HL-60/S4 treated with phorbol 12-myristate 13-acetate at 8.2 ng/mL for 4 days and 3 days (cell line): ENCODE results near the gene RGS6.

Experiments used
- in situ Hi-C: fragments of 300-500 bp; cut with MboI; formaldehyde crosslinking; loops from 2 replicates; pipeline ENCODE4 v1.15.0; 2022; ENCODE audit warnings: low sequenced_read_pairs

RGS6 gene

GRCh38 chr14:72389200-72389599 lies 457.0 kb downstream of the RGS6 start:
- in situ Hi-C loops = no loop called here

GRCh38 chr14:72401101-72401625 lies 468.9 kb downstream of the RGS6 start:
- in situ Hi-C loops = no loop called here

DNA sequence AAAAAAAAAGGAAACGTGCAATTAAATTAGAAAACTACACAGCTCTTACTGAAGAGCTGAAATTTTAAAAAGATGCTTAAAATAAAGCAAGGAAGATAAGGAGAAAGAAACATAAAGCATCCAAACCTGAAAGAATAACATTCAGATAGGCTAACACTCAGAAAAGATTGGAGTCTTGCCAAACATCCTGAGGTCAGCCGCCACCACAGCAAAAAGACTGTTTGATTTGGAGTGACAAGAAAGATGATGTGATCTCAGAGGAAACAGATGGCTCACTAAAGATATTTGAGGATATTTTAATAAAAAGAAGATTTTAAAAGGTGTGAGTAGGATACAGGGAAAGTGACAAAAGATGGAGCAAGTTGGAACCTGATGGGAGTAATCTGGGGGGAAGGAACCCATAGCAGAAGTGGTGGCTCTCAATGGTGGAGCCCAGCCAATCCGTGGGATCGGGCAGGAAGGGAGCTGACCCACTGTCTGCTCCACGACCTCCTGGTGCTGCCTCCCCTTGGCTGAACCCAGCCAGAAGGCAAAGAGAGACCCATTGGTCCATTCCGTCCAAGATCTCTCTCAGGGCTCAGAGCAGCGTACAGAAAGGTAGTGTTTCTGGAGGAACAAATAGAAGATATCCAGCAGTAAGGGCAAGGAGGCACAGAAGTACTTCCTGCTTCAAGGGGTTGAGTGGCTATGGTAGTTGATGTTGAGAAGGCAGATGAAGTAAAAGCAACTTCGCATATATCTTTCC lies 469.6 kb downstream of the RGS6 start:
- in situ Hi-C loops = no loop called here

- in situ Hi-C loops = no loop called here
Measured at GRCh38 chr14:72402377-72402772, 470.1 kb downstream of the RGS6 start.

DNA sequence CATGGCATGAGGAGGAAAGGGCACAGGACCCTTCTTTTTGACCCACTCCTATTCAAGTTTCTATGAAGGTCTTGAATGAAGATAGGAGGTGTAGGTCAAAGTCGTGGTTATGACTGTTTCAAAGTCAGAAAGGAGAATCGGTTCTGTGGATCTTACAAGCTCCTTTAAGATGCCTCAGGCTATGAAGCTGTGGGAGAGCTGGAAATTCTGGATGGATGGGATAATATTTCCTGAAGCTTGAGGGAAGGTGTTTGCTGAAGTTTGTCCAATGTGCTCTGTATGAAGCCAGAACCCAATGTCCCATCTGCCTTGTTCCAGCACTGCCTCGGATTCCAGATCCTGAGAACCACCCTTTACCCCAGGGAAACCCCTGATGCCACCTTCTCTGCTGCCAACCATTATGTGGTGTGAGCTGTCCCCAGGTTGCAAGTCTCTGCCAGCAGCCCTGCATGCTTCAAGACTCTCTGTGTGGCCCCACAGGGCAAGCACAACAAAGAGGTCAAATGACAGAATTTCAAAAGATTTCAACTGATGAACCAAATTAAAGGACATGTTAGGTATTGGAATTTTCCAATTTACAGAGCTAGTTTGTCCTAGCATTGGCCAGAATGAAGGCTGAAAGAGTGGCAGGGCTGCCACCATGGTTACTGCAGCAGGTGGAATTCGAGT lies 472.0 kb downstream of the RGS6 start:
- in situ Hi-C loops = no loop called here

DNA sequence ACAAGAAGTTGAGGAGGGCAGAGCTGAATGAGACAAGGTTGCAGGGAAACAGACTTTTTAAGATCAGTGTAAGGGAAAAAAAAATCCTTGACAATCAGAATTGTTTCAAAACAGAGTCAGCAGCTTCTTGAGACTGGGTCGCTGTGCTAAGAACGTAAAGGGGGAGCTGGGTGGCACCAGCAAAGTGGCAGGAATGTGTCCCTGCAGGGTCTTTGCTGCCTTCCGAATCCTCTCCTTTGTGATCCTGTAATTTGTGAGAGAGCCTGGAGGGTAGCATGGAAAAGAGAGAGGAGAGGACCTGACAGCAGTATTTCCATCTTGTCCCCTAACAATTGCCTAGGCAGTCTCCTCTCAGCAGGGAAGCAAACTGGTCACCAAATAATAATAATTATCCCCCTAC lies 472.8 kb downstream of the RGS6 start:
- in situ Hi-C loops = no loop called here

DNA sequence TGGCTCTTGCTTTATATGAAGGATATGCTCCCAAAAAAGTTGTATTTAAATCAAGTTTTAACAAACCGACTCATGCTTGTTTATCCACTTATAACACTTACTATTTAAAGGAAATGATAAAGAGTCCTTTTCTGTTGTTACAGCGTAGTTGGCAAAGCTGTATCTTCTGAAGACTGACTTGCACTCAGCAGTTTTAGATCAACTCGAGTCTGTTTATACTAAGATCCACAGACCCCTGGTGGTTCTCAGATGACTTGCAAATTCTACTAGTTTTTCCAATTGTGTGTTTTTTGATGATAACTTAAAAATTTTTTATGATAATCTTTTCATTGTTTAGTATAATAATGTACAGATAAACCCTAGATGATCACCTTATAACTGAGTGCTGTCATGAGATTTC lies 475.8 kb downstream of the RGS6 start:
- in situ Hi-C loops = no loop called here

DNA sequence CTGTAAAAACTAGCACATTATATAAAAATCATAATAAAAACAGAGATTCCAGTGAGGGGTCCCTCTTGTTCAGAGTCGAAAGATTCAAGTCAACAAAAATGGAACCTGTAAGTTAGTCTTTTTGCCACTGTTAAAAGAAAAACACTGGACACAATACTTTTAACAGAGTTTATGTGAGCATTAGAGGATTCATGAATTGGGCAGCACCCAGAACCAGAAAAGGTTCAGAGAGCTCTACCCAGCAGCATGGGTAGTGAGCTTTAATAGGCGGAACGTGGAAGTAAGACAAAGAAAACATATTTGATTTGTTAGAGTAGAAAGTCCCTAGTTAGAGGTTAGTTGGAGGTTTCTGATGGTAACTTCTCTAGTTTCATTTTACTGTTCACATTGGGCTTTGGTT lies 476.8 kb downstream of the RGS6 start:
- in situ Hi-C loops = no loop called here

GRCh38 chr14:72416081-72416849 lies 484.0 kb downstream of the RGS6 start:
- in situ Hi-C loops = no loop called here

GRCh38 chr14:72416892-72417291 lies 484.7 kb downstream of the RGS6 start:
- in situ Hi-C loops = no loop called here

DNA sequence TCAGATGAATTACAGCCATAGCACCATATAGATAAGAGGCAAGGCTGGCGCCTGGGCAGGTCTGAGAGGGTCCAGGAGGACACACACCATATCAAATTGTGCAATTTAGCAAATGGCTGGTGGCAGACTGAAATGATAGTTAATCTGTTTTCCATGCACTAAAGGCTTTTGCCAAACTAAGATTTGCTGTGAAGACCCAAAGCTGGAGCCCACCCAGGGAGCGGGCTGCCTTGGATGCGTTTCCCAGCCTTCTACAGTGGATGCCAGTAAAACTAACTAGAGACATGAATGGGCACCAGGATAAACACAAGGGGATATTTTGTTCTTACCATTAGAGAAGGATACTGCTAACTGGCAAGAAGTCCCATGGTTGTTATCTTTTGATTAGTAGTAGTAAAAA lies 486.6 kb downstream of the RGS6 start:
- in situ Hi-C loops = no loop called here

GRCh38 chr14:72419226-72419775 lies 487.1 kb downstream of the RGS6 start:
- in situ Hi-C loops = no loop called here

- in situ Hi-C loops = no loop called here
Measured at GRCh38 chr14:72420749-72421474, 488.7 kb downstream of the RGS6 start.

DNA sequence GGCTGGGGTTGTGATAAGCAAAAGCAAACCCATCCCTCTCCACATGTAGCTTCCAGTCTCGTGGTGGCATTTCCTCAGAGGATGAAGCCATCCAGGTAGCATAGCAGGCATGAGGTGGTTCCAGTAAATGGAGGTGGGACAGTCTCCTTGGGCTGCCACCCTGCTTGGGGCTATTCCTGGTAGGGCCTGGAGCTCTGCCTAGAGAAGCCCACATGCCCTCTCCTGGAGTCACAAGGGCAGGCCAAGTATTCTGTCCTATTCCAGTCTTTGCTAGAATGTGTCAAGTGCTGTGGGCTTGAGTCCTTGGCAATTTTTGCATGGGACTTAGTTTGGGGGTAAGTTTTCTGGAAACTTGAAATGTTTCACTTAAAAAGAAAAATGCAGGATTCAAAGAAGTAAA lies 491.7 kb downstream of the RGS6 start:
- in situ Hi-C loops = no loop called here

- in situ Hi-C loops = no loop called here
Measured at GRCh38 chr14:72430457-72430856, 498.2 kb downstream of the RGS6 start.

- in situ Hi-C loops = no loop called here
Measured at GRCh38 chr14:72432748-72433147, 500.5 kb downstream of the RGS6 start.

DNA sequence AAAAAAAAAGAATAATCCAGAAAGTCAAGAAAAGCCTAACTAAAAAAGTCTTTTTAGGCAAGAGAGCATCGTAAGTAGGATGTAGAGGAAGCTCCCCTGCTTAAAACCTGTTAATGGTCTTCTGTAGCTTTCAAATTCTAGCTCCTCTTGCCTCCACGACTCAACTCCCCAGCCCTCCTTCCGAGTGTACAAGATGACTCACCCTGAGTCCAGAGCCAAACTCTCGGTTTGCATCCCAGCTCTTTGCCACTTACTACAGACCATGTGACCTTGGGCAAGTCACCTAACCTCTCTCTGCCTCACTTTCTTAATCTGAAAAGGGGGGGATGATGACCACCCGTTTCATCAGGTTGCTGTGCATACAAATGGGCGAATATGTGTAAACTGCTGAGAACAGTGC lies 501.3 kb downstream of the RGS6 start:
- in situ Hi-C loops = no loop called here

DNA sequence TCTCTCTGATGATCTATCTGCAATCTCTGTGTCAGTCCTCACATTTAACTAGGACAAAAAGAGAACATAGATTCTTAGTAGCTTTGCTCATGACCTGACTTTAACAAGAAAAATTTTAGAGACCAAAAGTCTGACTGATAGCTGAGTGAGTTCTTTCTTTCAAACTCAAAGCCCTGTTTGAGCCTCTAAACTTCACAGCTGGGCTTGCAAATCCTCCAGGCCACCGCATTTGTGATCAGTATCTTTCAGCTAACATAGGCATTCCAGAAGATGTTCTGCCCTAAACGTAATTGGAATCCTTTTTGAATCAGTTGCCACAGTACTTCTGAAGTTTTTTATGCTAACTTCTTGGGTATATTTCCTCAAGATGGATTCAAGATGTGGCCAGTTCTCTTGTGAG lies 502.6 kb downstream of the RGS6 start:
- in situ Hi-C loops = no loop called here

- in situ Hi-C loops = no loop called here
Measured at GRCh38 chr14:72439707-72440106, 507.5 kb downstream of the RGS6 start.

DNA sequence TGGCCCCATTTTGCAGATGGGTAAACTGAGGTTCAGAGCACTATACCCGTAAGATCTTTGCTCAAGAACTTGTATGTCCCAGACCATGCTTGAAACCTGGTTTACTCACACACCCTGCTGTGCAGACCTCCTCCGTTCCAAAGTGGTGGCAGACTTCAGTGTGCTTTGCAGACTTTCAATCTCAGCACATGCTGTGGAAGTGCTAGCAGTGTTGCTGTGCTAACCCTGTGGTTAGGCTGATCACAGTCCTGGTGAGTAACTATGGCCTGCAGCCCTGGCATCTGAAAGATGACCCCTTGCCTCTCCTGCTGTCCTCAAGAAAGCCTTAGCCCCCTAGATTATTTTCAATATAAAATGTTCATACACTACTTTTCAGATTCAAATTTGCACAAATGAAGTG lies 511.0 kb downstream of the RGS6 start:
- in situ Hi-C loops = no loop called here

DNA sequence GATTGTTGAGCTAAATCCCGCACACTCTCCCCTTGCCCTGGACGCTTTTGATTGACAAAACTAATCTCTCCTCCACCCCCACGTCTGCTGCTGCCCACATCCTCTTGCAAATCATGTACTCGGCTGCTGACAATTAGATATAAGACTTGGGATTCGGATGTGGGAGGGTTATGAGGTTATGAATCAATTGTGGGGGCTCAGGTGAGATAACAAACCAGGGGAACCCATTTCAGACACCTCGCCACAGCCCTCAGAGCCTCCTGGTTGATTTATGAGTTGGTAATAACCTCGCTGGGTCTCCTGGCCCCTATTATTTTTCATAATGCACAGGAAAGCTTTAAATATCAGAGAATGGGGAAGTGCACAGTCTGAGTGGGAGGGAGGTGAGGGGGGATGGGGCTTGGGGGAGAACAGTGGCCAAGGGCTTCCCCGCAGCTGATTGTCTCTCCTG lies 511.8 kb downstream of the RGS6 start:
- in situ Hi-C loops = no loop called here
